ENCODE data around the gene IL16.

Gene IL16

GRCh38 chr15:81155375-81156218 lies 41.1 kb upstream of the IL16 start:
- no peak for TF ChIP-seq TAF1 (IDR thresholded peaks at IDR 0.05; ENCODE audit: borderline replicate concordance, insufficient read depth, low read length)
- TF ChIP-seq SIN3A (IDR thresholded peaks at IDR 0.05; ENCODE audit: borderline replicate concordance, insufficient read depth, low read length): no peak
- TF ChIP-seq POLR2AphosphoS5 (IDR thresholded peaks at IDR 0.05; ENCODE audit: low read depth, low read length): no peak
- no peak for TF ChIP-seq FOXP2 (optimal IDR thresholded peaks at IDR 0.05; ENCODE audit: borderline replicate concordance, extremely low read depth, extremely low read length, insufficient read depth)
- TF ChIP-seq, protein P1, sequence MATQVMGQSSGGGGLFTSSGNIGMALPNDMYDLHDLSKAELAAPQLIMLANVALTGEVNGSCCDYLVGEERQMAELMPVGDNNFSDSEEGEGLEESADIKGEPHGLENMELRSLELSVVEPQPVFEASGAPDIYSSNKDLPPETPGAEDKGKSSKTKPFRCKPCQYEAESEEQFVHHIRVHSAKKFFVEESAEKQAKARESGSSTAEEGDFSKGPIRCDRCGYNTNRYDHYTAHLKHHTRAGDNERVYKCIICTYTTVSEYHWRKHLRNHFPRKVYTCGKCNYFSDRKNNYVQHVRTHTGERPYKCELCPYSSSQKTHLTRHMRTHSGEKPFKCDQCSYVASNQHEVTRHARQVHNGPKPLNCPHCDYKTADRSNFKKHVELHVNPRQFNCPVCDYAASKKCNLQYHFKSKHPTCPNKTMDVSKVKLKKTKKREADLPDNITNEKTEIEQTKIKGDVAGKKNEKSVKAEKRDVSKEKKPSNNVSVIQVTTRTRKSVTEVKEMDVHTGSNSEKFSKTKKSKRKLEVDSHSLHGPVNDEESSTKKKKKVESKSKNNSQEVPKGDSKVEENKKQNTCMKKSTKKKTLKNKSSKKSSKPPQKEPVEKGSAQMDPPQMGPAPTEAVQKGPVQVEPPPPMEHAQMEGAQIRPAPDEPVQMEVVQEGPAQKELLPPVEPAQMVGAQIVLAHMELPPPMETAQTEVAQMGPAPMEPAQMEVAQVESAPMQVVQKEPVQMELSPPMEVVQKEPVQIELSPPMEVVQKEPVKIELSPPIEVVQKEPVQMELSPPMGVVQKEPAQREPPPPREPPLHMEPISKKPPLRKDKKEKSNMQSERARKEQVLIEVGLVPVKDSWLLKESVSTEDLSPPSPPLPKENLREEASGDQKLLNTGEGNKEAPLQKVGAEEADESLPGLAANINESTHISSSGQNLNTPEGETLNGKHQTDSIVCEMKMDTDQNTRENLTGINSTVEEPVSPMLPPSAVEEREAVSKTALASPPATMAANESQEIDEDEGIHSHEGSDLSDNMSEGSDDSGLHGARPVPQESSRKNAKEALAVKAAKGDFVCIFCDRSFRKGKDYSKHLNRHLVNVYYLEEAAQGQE (IDR thresholded peaks at IDR 0.05; ENCODE audit: insufficient read depth in 1 of 2, low read depth in 2 of 2, low read length in 2 of 2): no peak

DNA sequence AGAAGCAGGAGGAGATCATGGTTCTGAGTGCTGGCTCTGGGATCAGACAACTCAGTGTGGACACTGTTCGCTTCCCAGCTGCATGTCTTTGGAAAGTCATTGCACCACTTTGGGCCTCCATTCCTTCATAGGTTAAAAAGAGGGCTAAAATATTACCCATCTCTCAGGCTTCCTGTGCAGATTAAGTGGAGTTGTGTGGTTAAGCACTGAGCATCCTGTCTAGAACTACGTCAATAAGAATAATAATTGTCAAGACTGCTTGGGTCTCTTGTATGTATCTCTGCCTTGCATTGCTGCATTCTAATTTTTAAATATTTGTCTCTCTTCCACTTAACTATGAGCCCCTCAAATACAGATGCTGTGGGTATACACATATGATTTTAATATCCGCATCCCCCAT lies 40.4 kb upstream of the IL16 start:
- no peak for TF ChIP-seq TAF1 (IDR thresholded peaks at IDR 0.05; ENCODE audit: borderline replicate concordance, insufficient read depth, low read length)
- TF ChIP-seq, protein P1 (IDR thresholded peaks at IDR 0.05; ENCODE audit: insufficient read depth in 1 of 2, low read depth in 2 of 2, low read length in 2 of 2): no peak
- no peak for TF ChIP-seq POLR2AphosphoS5 (IDR thresholded peaks at IDR 0.05; ENCODE audit: low read depth, low read length)
- TF ChIP-seq SIN3A (IDR thresholded peaks at IDR 0.05; ENCODE audit: borderline replicate concordance, insufficient read depth, low read length): no peak
- no peak for TF ChIP-seq FOXP2 (optimal IDR thresholded peaks at IDR 0.05; ENCODE audit: borderline replicate concordance, extremely low read depth, extremely low read length, insufficient read depth)

DNA sequence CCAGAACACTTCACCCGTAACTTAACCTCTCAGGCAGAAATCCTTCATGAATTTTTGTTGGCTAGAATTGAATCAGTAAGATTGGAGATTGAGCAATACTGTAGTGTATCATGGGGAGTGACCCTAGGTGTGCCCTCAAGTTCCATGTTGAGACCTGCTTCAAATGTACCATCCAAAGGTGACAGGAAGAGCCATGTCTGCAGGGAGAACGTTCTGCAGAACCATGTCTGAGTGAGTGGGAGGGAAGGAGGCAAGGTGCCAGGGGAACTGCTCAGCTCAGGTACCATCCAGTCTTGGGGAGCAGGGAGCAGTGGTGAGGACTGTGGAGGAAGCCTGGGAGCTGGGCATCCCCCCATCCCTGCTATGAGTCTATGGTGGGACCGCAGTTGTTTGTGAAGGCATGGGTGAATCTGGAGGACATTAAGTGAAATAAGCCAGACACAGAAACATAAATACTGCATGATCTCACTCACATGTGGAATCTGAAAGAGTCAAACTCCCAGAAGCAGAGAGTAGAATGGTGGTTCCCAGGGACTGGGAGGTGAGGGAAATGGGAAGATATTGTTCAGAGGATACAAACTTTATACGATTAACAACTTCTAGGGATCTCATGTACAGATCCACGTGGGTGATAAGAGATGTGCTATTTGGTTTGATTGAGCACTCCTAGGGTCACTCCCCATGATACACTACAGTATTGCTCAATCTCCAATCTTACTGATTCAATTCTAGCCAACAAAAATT lies 39.3 kb upstream of the IL16 start:
- TF ChIP-seq POLR2AphosphoS5 (IDR thresholded peaks at IDR 0.05; ENCODE audit: low read depth, low read length) (no peak), TAF1 (IDR thresholded peaks at IDR 0.05; ENCODE audit: borderline replicate concordance, insufficient read depth, low read length) (no peak), FOXP2 (optimal IDR thresholded peaks at IDR 0.05; ENCODE audit: borderline replicate concordance, extremely low read depth, extremely low read length, insufficient read depth) (no peak), SIN3A (IDR thresholded peaks at IDR 0.05; ENCODE audit: borderline replicate concordance, insufficient read depth, low read length) (no peak)
- TF ChIP-seq, protein P1 (IDR thresholded peaks at IDR 0.05; ENCODE audit: insufficient read depth in 1 of 2, low read depth in 2 of 2, low read length in 2 of 2): no peak

DNA sequence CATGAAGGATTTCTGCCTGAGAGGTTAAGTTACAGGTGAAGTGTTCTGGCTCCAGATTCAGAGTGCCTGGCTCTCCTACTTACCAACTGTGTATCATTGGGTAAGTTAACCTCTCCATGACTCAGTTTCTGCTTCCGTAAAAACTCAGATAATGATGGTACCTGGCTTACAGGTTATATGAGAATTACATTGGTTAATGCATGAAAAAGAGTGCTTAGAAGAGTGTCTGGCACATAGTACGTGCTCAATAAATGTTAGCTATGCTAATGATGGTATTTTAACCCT lies 38.8 kb upstream of the IL16 start:
- no peak for TF ChIP-seq POLR2AphosphoS5 (IDR thresholded peaks at IDR 0.05; ENCODE audit: low read depth, low read length)
- no peak for TF ChIP-seq FOXP2 (optimal IDR thresholded peaks at IDR 0.05; ENCODE audit: borderline replicate concordance, extremely low read depth, extremely low read length, insufficient read depth)
- TF ChIP-seq TAF1 (IDR thresholded peaks at IDR 0.05; ENCODE audit: borderline replicate concordance, insufficient read depth, low read length): no peak
- TF ChIP-seq, protein P1 (IDR thresholded peaks at IDR 0.05; ENCODE audit: insufficient read depth in 1 of 2, low read depth in 2 of 2, low read length in 2 of 2): no peak
- TF ChIP-seq SIN3A (IDR thresholded peaks at IDR 0.05; ENCODE audit: borderline replicate concordance, insufficient read depth, low read length): no peak
